HG03066 (cell line): Measurements from ENCODE around the gene CEP170.
"Not testable (repeated sequence)": the region's sequence is repeated elsewhere in the genome, so short reads cannot be mapped to it uniquely, and the experiment has no call there.

Experiments
- ATAC-seq: cut with Tn5 transposase; IDR thresholded peaks from one replicate; pipeline ENCODE4 v1.9.1; 2021; ENCODE audit warnings: low read depth; ENCODE audit not compliant: unreplicated experiment

CEP170 gene

GRCh38 chr1:243236604-243237252 lies 18.4 kb downstream of the CEP170 start:
- ATAC-seq = peak; percentile 86

GRCh38 chr1:243234978-243235647 lies 20.0 kb downstream of the CEP170 start:
- no peak for ATAC-seq

GRCh38 chr1:243233908-243234307 lies 21.2 kb downstream of the CEP170 start:
- no peak for ATAC-seq

- ATAC-seq = no peak
Observed at GRCh38 chr1:243230914-243231313, 24.2 kb downstream of the CEP170 start.

GRCh38 chr1:243229526-243229925 lies 25.6 kb downstream of the CEP170 start:
- ATAC-seq = no peak

- ATAC-seq = no peak
Observed at GRCh38 chr1:243227622-243228021, 27.5 kb downstream of the CEP170 start.

- no peak for ATAC-seq
Observed at GRCh38 chr1:243218059-243218458, 37.0 kb downstream of the CEP170 start.

- ATAC-seq = no peak
Observed at GRCh38 chr1:243217349-243217748, 37.7 kb downstream of the CEP170 start.

- no peak for ATAC-seq
Observed at GRCh38 chr1:243216741-243217140, 38.3 kb downstream of the CEP170 start.

- ATAC-seq = not testable (repeated sequence)
Observed at GRCh38 chr1:243215276-243215875, 39.7 kb downstream of the CEP170 start.

GRCh38 chr1:243213045-243213787 lies 41.9 kb downstream of the CEP170 start:
- no peak for ATAC-seq

GRCh38 chr1:243211984-243212383 lies 43.1 kb downstream of the CEP170 start:
- ATAC-seq = not testable (repeated sequence)

GRCh38 chr1:243205026-243205501 lies 50.0 kb downstream of the CEP170 start:
- ATAC-seq = not testable (repeated sequence)

- ATAC-seq = not testable (repeated sequence)
Observed at GRCh38 chr1:243204336-243204735, 50.7 kb downstream of the CEP170 start.

GRCh38 chr1:243203196-243203595 lies 51.9 kb downstream of the CEP170 start:
- ATAC-seq = not testable (repeated sequence)

GRCh38 chr1:243201316-243201715 lies 53.8 kb downstream of the CEP170 start:
- not testable (repeated sequence) for ATAC-seq

- ATAC-seq = not testable (repeated sequence)
Observed at GRCh38 chr1:243197524-243197923, 57.6 kb downstream of the CEP170 start.

GRCh38 chr1:243193330-243193729 lies 61.8 kb downstream of the CEP170 start:
- ATAC-seq = not testable (repeated sequence)

GRCh38 chr1:243186201-243186995 lies 68.7 kb downstream of the CEP170 start:
- ATAC-seq = not testable (repeated sequence)

GRCh38 chr1:243184787-243185186 lies 70.3 kb downstream of the CEP170 start:
- not testable (repeated sequence) for ATAC-seq
